Occipital lobe (tissue), 2 donors: ENCODE results near the gene HCFC2. TPM values are rescaled to one million over a fixed set of nuclear protein-coding genes. Genes with fewer than 3 reads are reported as not detected.

Experiments
- small RNA-seq: library from RNA; depleted of rRNA; stranded (forward); fragments of <200 nt; gene quantifications from one replicate; pipeline ENCODE3, GENCODE V24; 2014
- total RNA-seq: library from RNA; depleted of rRNA; stranded (reverse); fragments of >200 nt; gene quantifications from one replicate; pipeline ENCODE4 v1.2.3, GENCODE V29; 2014

The HCFC2 gene
- total RNA-seq, 1 donor from 2014 or later, result 84.4 TPM

Small RNAs within 50 kb of the gene (small RNA-seq; reads per million reads assigned to genes)
- not detected for gene RNA5SP370

Other genes with a start within 250 kb of the HCFC2 start
- gene NT5DC3, start 223.3 kb upstream of the HCFC2 start, total RNA-seq, result 32.8 TPM
- 131 TPM for gene HSP90B1, start 134.1 kb upstream of the HCFC2 start, total RNA-seq
- 61.1 TPM for gene TDG, start 98.7 kb upstream of the HCFC2 start, total RNA-seq
- gene GLT8D2, start 14.3 kb upstream of the HCFC2 start, total RNA-seq, result 13.9 TPM
- gene NFYB, start 73.7 kb downstream of the HCFC2 start, total RNA-seq, result 48.0 TPM
- gene TXNRD1, start 151.2 kb downstream of the HCFC2 start, total RNA-seq, result 102 TPM
- gene EID3, start 239.2 kb downstream of the HCFC2 start, total RNA-seq, result 5.5 TPM